Urinary bladder (tissue), 4 donors: Measurements from ENCODE around the gene CLECL1. TPM values are rescaled to one million over a fixed set of nuclear protein-coding genes. Genes with fewer than 3 reads are reported as not detected.
"Not testable (repeated sequence)": the region's sequence is repeated elsewhere in the genome, so short reads cannot be mapped to it uniquely, and the experiment has no call there.

ENCODE experiments used
- DNase-seq: peaks from one replicate; pipeline ENCODE4 v3.0.0-alpha.2; 2015; ENCODE audit errors: extremely low spot score
- H3K27ac ChIP-seq: one replicate; pipeline ENCODE4 v1.5.1; 2013; ENCODE audit warnings: low read depth, mild to moderate bottlenecking, moderate library complexity
- H3K36me3 ChIP-seq: one replicate; pipeline ENCODE4 v1.6.1; 2013; ENCODE audit warnings: mild to moderate bottlenecking, moderate library complexity; ENCODE audit not compliant: insufficient read depth
- H3K4me1 ChIP-seq: one replicate; pipeline ENCODE4 v1.6.1; 2013; ENCODE audit warnings: mild to moderate bottlenecking, moderate library complexity; ENCODE audit not compliant: insufficient read depth
- H3K4me3 ChIP-seq: one replicate; pipeline ENCODE4 v1.5.1; 2013; ENCODE audit warnings: low read depth, low read length
- WGBS: extraction: QIAGEN DNeasy Blood & Tissue Kit; methylation state at CpG from one replicate; pipeline ENCODE4 v1.1.7; 2013; 5-methylcytosine and 5-hydroxymethylcytosine counted together
- polyA plus RNA-seq: library from polyadenylated mRNA; stranded (reverse); fragments of 200-250 nt; gene quantifications from one replicate; pipeline ENCODE4 v1.2.3, GENCODE V29; 2013
- total RNA-seq: library from RNA; depleted of rRNA; stranded (reverse); fragments of >200 nt; gene quantifications from one replicate; pipeline ENCODE4 v1.2.3, GENCODE V29; 2014
- donor health status: healthy with polysubstance abuse.
- donor health status: healthy.

CLECL1 gene
- total and polyA plus RNA-seq, 2 donors: 0.37 TPM; not detected in 1

- no peak overlapping the region for H3K4me3 ChIP-seq
- no peak for DNase-seq
- H3K36me3 ChIP-seq: no peaks in the 10 kb centered on the region
- no peaks in the 10 kb centered on the region for H3K4me1 ChIP-seq
- WGBS: 89% methylated on average over 3 of the region's 3 CpGs
- H3K27ac ChIP-seq: no peak overlapping the region
Measured at GRCh38 chr12:9702255-9702654, 30.6 kb downstream of the CLECL1 start.

GRCh38 chr12:9701380-9702154 is 31.3 kb downstream of the CLECL1 start:
- no peak overlapping the region for H3K27ac ChIP-seq
- H3K4me1 ChIP-seq: no peaks in the 10 kb centered on the region
- H3K36me3 ChIP-seq: no peaks in the 10 kb centered on the region
- no peak overlapping the region for H3K4me3 ChIP-seq
- 96% methylated on average over 1 of the region's 1 CpG for WGBS
- DNase-seq: no peak

GRCh38 chr12:9700606-9700956 is 32.3 kb downstream of the CLECL1 start:
- no peak overlapping the region for H3K27ac ChIP-seq
- H3K4me1 ChIP-seq: no peaks in the 10 kb centered on the region
- no peak for DNase-seq
- H3K36me3 ChIP-seq: no peaks in the 10 kb centered on the region
- no peak overlapping the region for H3K4me3 ChIP-seq
- WGBS: 22% methylated on average over 2 of the region's 2 CpGs

GRCh38 chr12:9699898-9700605 is 32.8 kb downstream of the CLECL1 start:
- DNase-seq: no peak
- WGBS: 19% methylated on average over 2 of the region's 2 CpGs
- Histone ChIP-seq H3K4me1 (no peaks in the 10 kb centered on the region), H3K36me3 (no peaks in the 10 kb centered on the region), H3K4me3 (no peak overlapping the region), H3K27ac (peak overlapping the region; percentile 10)

- 39% methylated on average over 1 of the region's 1 CpG for WGBS
- Histone ChIP-seq H3K4me1 (no peaks in the 10 kb centered on the region), H3K27ac (no peak overlapping the region), H3K36me3 (no peaks in the 10 kb centered on the region), H3K4me3 (no peak overlapping the region)
- no peak for DNase-seq
Measured at GRCh38 chr12:9699269-9699897, 33.5 kb downstream of the CLECL1 start.

- DNase-seq: no peak
- 80% methylated on average over 2 of the region's 2 CpGs for WGBS
- no peak overlapping the region for H3K27ac ChIP-seq
- H3K36me3 ChIP-seq: no peaks in the 10 kb centered on the region
- H3K4me1 ChIP-seq: no peaks in the 10 kb centered on the region
- no peak overlapping the region for H3K4me3 ChIP-seq
Measured at GRCh38 chr12:9698681-9699080, 34.2 kb downstream of the CLECL1 start.

- no peak overlapping the region for H3K27ac ChIP-seq
- no peak for DNase-seq
- no peaks in the 10 kb centered on the region for H3K4me1 ChIP-seq
- H3K4me3 ChIP-seq: no peak overlapping the region
- H3K36me3 ChIP-seq: no peaks in the 10 kb centered on the region
Measured at GRCh38 chr12:9697619-9698018, 35.3 kb downstream of the CLECL1 start.

- not testable (repeated sequence) for H3K36me3 ChIP-seq, DNase-seq, H3K4me3 ChIP-seq, H3K27ac ChIP-seq, H3K4me1 ChIP-seq
- 97% methylated on average over 3 of the region's 3 CpGs for WGBS
Measured at GRCh38 chr12:9695661-9696060, 37.2 kb downstream of the CLECL1 start.

GRCh38 chr12:9695150-9695549 is 37.7 kb downstream of the CLECL1 start:
- not testable (repeated sequence) for H3K4me3 ChIP-seq, H3K4me1 ChIP-seq, H3K36me3 ChIP-seq, DNase-seq, H3K27ac ChIP-seq
- 89% methylated on average over 9 of the region's 9 CpGs for WGBS

GRCh38 chr12:9694241-9694640 is 38.7 kb downstream of the CLECL1 start:
- Histone ChIP-seq H3K36me3 (peaks cover 3% of the 10 kb centered on the region), H3K4me1 (no peaks in the 10 kb centered on the region), H3K4me3 (no peak overlapping the region), H3K27ac (no peak overlapping the region)
- no peak for DNase-seq
- 75% methylated on average over 1 of the region's 1 CpG for WGBS

GRCh38 chr12:9692909-9693308 is 40.0 kb downstream of the CLECL1 start:
- peaks cover 3% of the 10 kb centered on the region for H3K36me3 ChIP-seq
- DNase-seq: no peak
- 86% methylated on average over 1 of the region's 1 CpG for WGBS

GRCh38 chr12:9687228-9687627 is 45.7 kb downstream of the CLECL1 start:
- no peak for DNase-seq
- 79% methylated on average over 1 of the region's 1 CpG for WGBS
- peaks cover 5% of the 10 kb centered on the region for H3K36me3 ChIP-seq
- no peak overlapping the region for H3K4me3 ChIP-seq
- H3K27ac ChIP-seq: no peak overlapping the region
- no peaks in the 10 kb centered on the region for H3K4me1 ChIP-seq

More at GRCh38 chr12:9692909-9693308, 40.0 kb downstream of the CLECL1 start:
- no peak overlapping the region for H3K4me3 ChIP-seq
- no peaks in the 10 kb centered on the region for H3K4me1 ChIP-seq
- H3K27ac ChIP-seq: no peak overlapping the region

- Histone ChIP-seq H3K4me1 (no peaks in the 10 kb centered on the region), H3K4me3 (no peak overlapping the region), H3K36me3 (peaks cover 2% of the 10 kb centered on the region), H3K27ac (no peak overlapping the region)
- 89% methylated on average over 4 of the region's 4 CpGs for WGBS
- DNase-seq: no peak
Measured at GRCh38 chr12:9685915-9686314, 47.0 kb downstream of the CLECL1 start.

GRCh38 chr12:9685366-9685765 is 47.5 kb downstream of the CLECL1 start:
- H3K4me3 ChIP-seq, DNase-seq, H3K4me1 ChIP-seq, H3K36me3 ChIP-seq, H3K27ac ChIP-seq: not testable (repeated sequence)
- 80% methylated on average over 5 of the region's 5 CpGs for WGBS
